SK-N-SH (cell line): ENCODE measurements around the gene MN1. TPM values are rescaled to one million over a fixed set of nuclear protein-coding genes. Genes with fewer than 3 reads are reported as not detected.

Experiments
- CTCF ChIA-PET: fragments of 300-600, 350-600 bp; formaldehyde crosslinking; extraction: SDS; loops from one replicate; lab custom pipeline; 2021; lab: Yijun Ruan, JAX
- POLR2A ChIA-PET: fragments of 350-600 bp; sonication (Branson Sonifier 250); formaldehyde crosslinking; extraction: SDS; loops from one replicate; lab custom pipeline; 2020; ENCODE audit warnings: antibody characterized with exemption, inconsistent platforms; lab: Yijun Ruan, JAX
- DNase-seq: peaks from one replicate; pipeline ENCODE4 v3.0.0; 2012
- H2AFZ ChIP-seq: fragments of 200-600 bp; sonication (generic); 2 replicates; pipeline ENCODE4 v1.8.1; 2016; ENCODE audit warnings: antibody characterized with exemption, mild to moderate bottlenecking, low read depth
- H3F3A ChIP-seq: fragments of 200-600 bp; sonication (generic); replicated peaks from 2 replicates; pipeline ENCODE3; 2016; ENCODE audit warnings: antibody characterized with exemption, mild to moderate bottlenecking; ENCODE audit not compliant: insufficient read depth
- H3K27ac ChIP-seq, 2 experiments: fragments of 200-500 bp in 1 of 2; fragments of 200-600 bp in 1 of 2; sonication (Bioruptor generic) in 1 of 2; sonication (generic), shearing (Covaris generic) in 1 of 2; 2 replicates each; pipeline versions ENCODE4 v1.5.1 to v1.6.1; 2014 to 2016; ENCODE audit warnings: low read depth in 2 of 2, inconsistent platforms in 1 of 2, low read length in 1 of 2, mild to moderate bottlenecking in 1 of 2, mixed read lengths in 1 of 2
- H3K27me3 ChIP-seq: fragments of 200-600 bp; sonication (generic), shearing (Covaris generic); 2 replicates; pipeline ENCODE4 v1.6.1; 2016; ENCODE audit warnings: mixed run types; ENCODE audit not compliant: insufficient read depth
- H3K36me3 ChIP-seq, 2 experiments: fragments of 200-500 bp in 1 of 2; fragments of 200-600 bp in 1 of 2; sonication (Bioruptor generic) in 1 of 2; sonication (generic) in 1 of 2; replicated peaks in 1 of 2; 2 replicates each; pipeline versions ENCODE3 to v1.5.1; 2014 to 2016; ENCODE audit warnings: low read length in 1 of 2, mild to moderate bottlenecking in 1 of 2; ENCODE audit not compliant: insufficient read depth in 2 of 2, control insufficient read depth in 1 of 2
- H3K4me1 ChIP-seq, 2 experiments: fragments of 200-500 bp in 1 of 2; fragments of 200-600 bp in 1 of 2; sonication (Bioruptor generic) in 1 of 2; sonication (generic), shearing (Covaris generic) in 1 of 2; 2 replicates each; pipeline versions ENCODE4 v1.5.1 to v1.6.1; 2014 to 2016; ENCODE audit warnings: low read depth in 1 of 2, low read length in 1 of 2, mixed run types in 1 of 2; ENCODE audit not compliant: insufficient read depth in 2 of 2, control insufficient read depth in 1 of 2
- H3K4me2 ChIP-seq: fragments of 200-600 bp; sonication (generic), shearing (Covaris generic); 2 replicates; pipeline ENCODE4 v1.6.1; 2017; ENCODE audit warnings: mixed run types
- H3K4me3 ChIP-seq, 2 experiments: fragments of 200-500 bp in 1 of 2; fragments of 200-600 bp in 1 of 2; sonication (Bioruptor generic) in 1 of 2; sonication (generic), shearing (Covaris generic) in 1 of 2; 2 replicates each; pipeline versions ENCODE4 v1.5.1 to v1.8.1; 2014 to 2016; ENCODE audit warnings: low read depth in 2 of 2, inconsistent platforms in 1 of 2, low read length in 1 of 2, mild to moderate bottlenecking in 1 of 2, mixed read lengths in 1 of 2, moderate library complexity in 1 of 2
- H3K79me2 ChIP-seq: fragments of 200-600 bp; sonication (generic); 2 replicates; pipeline ENCODE4 v1.8.1; 2017; ENCODE audit warnings: mild to moderate bottlenecking; ENCODE audit not compliant: insufficient read depth
- H3K9ac ChIP-seq: fragments of 200-600 bp; sonication (generic); 2 replicates; pipeline ENCODE4 v1.6.1; 2017; ENCODE audit warnings: mixed run types
- H3K9me2 ChIP-seq: fragments of 200-600 bp; sonication (generic); 2 replicates; pipeline ENCODE4 v1.6.1; 2017; ENCODE audit warnings: mixed run types
- H3K9me3 ChIP-seq: fragments of 200-600 bp; sonication (generic); 2 replicates; pipeline ENCODE4 v1.6.1; 2017; ENCODE audit warnings: mixed run types, mild to moderate bottlenecking, moderate library complexity
- H4K20me1 ChIP-seq: fragments of 200-600 bp; sonication (generic); 2 replicates; pipeline ENCODE4 v1.6.1; 2017; ENCODE audit warnings: mild to moderate bottlenecking, mixed run types; ENCODE audit not compliant: insufficient read depth
- CHD2 ChIP-seq: fragments of 150-350 bp; IDR thresholded peaks from 2 replicates; pipeline ENCODE4 v1.6.1; 2018; ENCODE audit warnings: low read length; ENCODE audit not compliant: partially characterized antibody
- ELF1 ChIP-seq: IDR thresholded peaks from 2 replicates; pipeline ENCODE4 v1.4.0; 2012
- EP300 ChIP-seq, 2 experiments: IDR thresholded peaks; 2 replicates each; pipeline versions ENCODE4 v1.4.0 to v1.6.1; 2012; ENCODE audit warnings: borderline replicate concordance in 1 of 2, low read depth in 1 of 2, low read length in 1 of 2
- EZH2phosphoT487 ChIP-seq: fragments of 200-600 bp; sonication (generic); IDR thresholded peaks from 2 replicates; pipeline ENCODE4 v1.6.1; 2017; ENCODE audit warnings: low read depth, mixed run types, mild to moderate bottlenecking, antibody characterized with exemption, moderate library complexity, borderline replicate concordance
- FOXM1 ChIP-seq: IDR thresholded peaks from 2 replicates; pipeline ENCODE4 v1.4.0; 2012; ENCODE audit warnings: low read depth, mild to moderate bottlenecking
- GATA2 ChIP-seq: sonication (generic); formaldehyde crosslinking; IDR thresholded peaks from 2 replicates; pipeline ENCODE4 v1.5.0; 2020; ENCODE audit warnings: mild to moderate bottlenecking, missing genetic modification reagents
- NFIC ChIP-seq: IDR thresholded peaks from 2 replicates; pipeline ENCODE4 v1.4.0; 2012; ENCODE audit warnings: borderline replicate concordance
- POLR2AphosphoS5 ChIP-seq: IDR thresholded peaks from 2 replicates; pipeline ENCODE4 v1.6.1; 2012; ENCODE audit warnings: low read depth, low read length
- TEAD4 ChIP-seq: IDR thresholded peaks from 2 replicates; pipeline ENCODE4 v1.4.0; 2012; ENCODE audit warnings: mild to moderate bottlenecking, borderline replicate concordance; ENCODE audit not compliant: insufficient read depth
- WGBS: methylation state at CpG from one replicate; pipeline ENCODE4 v1.1.6; 2017; ENCODE audit warnings: low lambda C conversion rate; 5-methylcytosine and 5-hydroxymethylcytosine counted together
- polyA plus RNA-seq, 3 experiments: library from polyadenylated mRNA; depleted of rRNA; stranded (reverse); fragments of >200 nt; gene quantifications; 2 replicates each; pipeline ENCODE4 v1.2.3, GENCODE V29; 2012
- TF ChIP-seq, protein P1 (sequence below): IDR thresholded peaks from 2 replicates; pipeline ENCODE4 v1.4.0; 2012; ENCODE audit warnings: low read depth, borderline replicate concordance
- TF ChIP-seq, protein P2 (sequence below): IDR thresholded peaks from 2 replicates; pipeline ENCODE4; 2012
- TF ChIP-seq, protein P3 (sequence below): IDR thresholded peaks from 2 replicates; pipeline ENCODE4 v1.6.1; 2012; ENCODE audit warnings: mild to moderate bottlenecking, low read depth, low read length, moderate library complexity

Gene MN1
- polyA plus RNA-seq, 1 of the 3 experiments (the other 2 are of a cell fraction): 0.20 TPM

DNA sequence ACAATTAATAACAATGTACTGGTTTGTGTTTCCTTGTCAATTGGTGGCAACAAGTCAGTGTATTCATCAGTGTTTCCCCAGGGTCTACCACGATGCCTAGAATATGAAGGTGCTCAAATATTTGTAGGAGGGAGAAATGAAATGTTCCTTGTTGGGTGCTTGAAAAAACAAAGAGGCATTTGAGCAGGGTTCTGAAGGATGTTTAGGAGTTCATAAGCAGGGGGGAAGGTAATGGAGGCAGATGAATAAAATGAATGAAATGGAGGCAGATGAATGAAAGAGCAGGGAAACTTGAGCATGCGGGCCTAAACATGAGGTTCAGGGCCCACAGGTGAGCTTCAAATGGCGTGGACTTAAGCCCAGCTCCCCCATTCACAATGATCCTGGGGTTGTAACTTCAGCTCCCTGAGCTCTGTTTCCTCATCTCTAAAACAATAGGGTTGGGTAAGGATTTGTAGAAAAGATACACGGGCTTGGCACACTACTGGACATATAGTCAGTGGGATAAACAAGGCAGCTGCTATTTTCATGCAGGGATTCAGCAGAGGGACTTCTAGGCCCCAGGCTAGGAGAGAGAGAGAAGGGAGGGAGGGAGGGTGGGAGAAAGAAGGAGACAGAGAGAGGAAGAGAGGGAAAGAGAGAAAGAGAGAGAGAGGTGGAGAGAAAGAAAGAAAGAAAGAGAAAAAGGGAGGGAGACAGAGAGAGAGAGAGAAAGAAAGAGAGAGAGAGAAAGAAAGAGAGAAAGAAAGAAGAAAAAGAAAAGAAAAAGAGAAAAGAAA is 73.7 kb downstream of the MN1 start:
- peaks cover 0 to 11% of the 10 kb centered on the region in 2 experiments; a peak in 1 of 4 replicates for H3K4me1 ChIP-seq
- no peak overlapping the region for H3K9ac ChIP-seq
- no peaks in the 10 kb centered on the region for H3K79me2 ChIP-seq
- no peaks in the 10 kb centered on the region for H3F3A ChIP-seq
- H3K4me3 ChIP-seq: no peak overlapping the region
- no peak overlapping the region for H2AFZ ChIP-seq
- 0 out of 2 replicates have a peak, but pooled peaks cover 10% of the 10 kb centered on the region for H3K27me3 ChIP-seq
- no peaks in the 10 kb centered on the region for H3K9me3 ChIP-seq
- no peak for DNase-seq
- 57% methylated on average over 4 of the region's 4 CpGs for WGBS
- TF ChIP-seq POLR2AphosphoS5: no peak
- TF ChIP-seq, protein P1, sequence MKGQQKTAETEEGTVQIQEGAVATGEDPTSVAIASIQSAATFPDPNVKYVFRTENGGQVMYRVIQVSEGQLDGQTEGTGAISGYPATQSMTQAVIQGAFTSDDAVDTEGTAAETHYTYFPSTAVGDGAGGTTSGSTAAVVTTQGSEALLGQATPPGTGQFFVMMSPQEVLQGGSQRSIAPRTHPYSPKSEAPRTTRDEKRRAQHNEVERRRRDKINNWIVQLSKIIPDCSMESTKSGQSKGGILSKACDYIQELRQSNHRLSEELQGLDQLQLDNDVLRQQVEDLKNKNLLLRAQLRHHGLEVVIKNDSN: no peak
- TF ChIP-seq EP300 (IDR thresholded peaks at IDR 0.05; ENCODE audit: borderline replicate concordance in 1 of 2, low read depth in 1 of 2, low read length in 1 of 2): no peak
- TF ChIP-seq EZH2phosphoT487: no peak
- no peak for TF ChIP-seq CHD2
- no peak for TF ChIP-seq NFIC
- TF ChIP-seq GATA2: no peak
- TF ChIP-seq, protein P2, sequence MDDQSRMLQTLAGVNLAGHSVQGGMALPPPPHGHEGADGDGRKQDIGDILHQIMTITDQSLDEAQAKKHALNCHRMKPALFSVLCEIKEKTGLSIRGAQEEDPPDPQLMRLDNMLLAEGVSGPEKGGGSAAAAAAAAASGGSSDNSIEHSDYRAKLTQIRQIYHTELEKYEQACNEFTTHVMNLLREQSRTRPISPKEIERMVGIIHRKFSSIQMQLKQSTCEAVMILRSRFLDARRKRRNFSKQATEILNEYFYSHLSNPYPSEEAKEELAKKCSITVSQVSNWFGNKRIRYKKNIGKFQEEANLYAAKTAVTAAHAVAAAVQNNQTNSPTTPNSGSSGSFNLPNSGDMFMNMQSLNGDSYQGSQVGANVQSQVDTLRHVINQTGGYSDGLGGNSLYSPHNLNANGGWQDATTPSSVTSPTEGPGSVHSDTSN: no peak
- TF ChIP-seq FOXM1: no peak
- no peak for TF ChIP-seq ELF1
- TF ChIP-seq TEAD4: no peak
- TF ChIP-seq, protein P3, sequence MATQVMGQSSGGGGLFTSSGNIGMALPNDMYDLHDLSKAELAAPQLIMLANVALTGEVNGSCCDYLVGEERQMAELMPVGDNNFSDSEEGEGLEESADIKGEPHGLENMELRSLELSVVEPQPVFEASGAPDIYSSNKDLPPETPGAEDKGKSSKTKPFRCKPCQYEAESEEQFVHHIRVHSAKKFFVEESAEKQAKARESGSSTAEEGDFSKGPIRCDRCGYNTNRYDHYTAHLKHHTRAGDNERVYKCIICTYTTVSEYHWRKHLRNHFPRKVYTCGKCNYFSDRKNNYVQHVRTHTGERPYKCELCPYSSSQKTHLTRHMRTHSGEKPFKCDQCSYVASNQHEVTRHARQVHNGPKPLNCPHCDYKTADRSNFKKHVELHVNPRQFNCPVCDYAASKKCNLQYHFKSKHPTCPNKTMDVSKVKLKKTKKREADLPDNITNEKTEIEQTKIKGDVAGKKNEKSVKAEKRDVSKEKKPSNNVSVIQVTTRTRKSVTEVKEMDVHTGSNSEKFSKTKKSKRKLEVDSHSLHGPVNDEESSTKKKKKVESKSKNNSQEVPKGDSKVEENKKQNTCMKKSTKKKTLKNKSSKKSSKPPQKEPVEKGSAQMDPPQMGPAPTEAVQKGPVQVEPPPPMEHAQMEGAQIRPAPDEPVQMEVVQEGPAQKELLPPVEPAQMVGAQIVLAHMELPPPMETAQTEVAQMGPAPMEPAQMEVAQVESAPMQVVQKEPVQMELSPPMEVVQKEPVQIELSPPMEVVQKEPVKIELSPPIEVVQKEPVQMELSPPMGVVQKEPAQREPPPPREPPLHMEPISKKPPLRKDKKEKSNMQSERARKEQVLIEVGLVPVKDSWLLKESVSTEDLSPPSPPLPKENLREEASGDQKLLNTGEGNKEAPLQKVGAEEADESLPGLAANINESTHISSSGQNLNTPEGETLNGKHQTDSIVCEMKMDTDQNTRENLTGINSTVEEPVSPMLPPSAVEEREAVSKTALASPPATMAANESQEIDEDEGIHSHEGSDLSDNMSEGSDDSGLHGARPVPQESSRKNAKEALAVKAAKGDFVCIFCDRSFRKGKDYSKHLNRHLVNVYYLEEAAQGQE: no peak
- ChIA-PET POLR2A (no interaction called here), CTCF (interaction anchor here (1.2 kb wide), 1 partner anchor 267 kb away, joined by 3 read pairs; no protein-coding TSS in a partner anchor)
- no peak overlapping the region for H3K4me2 ChIP-seq
- no peaks in the 10 kb centered on the region for H4K20me1 ChIP-seq
- H3K9me2 ChIP-seq: no peaks in the 10 kb centered on the region
- H3K27ac ChIP-seq: no peak overlapping the region
- no peaks in the 10 kb centered on the region for H3K36me3 ChIP-seq
